HL-60 (cell line): ENCODE data around the gene PPP1R12C.

Experiments
- GABPA ChIP-seq: IDR thresholded peaks from 2 replicates; pipeline ENCODE4 v1.6.1; 2012; ENCODE audit warnings: low read depth
- POLR2AphosphoS5 ChIP-seq: IDR thresholded peaks from 2 replicates; pipeline ENCODE4 v1.6.1; 2012; ENCODE audit warnings: low read depth
- SPI1 ChIP-seq: IDR thresholded peaks from 2 replicates; pipeline ENCODE4 v1.6.1; 2012; ENCODE audit warnings: low read depth, mild to moderate bottlenecking, borderline replicate concordance
- TF ChIP-seq, protein P1 (sequence below): IDR thresholded peaks from one replicate; pipeline ENCODE4 v1.5.1; 2011; ENCODE audit warnings: low read length, control low read depth, inconsistent platforms; ENCODE audit not compliant: insufficient read depth

DNA sequence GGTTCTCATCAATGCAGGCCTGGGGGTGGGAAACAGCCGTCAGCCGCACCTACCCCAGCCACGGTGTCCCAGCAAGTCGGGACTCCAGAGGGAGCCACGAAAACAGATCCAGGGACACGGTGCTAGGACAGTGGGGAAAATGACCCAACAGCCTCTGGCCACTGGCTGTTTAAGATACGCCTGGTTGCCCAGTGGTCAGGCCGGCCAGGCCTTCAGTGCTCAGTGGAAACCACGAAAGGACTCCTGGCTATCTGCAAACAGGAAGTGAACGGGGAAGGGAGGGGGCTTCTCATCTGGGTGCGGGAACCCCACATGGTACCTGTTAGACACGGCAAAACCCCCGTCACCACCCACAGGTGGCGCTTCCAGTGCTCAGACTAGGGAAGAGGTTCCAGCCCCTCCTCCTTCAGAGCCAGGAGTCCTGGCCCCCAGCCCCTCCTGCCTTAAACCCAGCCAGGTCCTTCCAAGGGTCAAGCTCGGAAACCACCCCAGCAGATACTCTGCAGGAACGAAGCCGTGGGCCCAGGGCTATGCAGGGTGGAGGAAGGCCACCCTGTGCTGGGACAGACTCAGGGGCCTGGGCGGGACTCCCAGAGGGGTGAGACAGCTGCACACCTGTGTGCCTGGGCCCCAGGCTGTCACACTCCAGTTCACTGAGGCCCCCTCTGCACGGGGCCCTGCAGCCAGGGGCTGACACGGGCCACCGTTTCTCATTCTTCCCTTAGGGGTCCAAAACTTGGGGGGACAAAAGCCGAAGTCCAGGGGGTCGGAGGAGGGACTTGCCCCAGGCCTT, 4.5 kb downstream of the PPP1R12C start:
- TF ChIP-seq POLR2AphosphoS5 (no peak), SPI1 (no peak), GABPA (no peak)
- TF ChIP-seq, protein P1, sequence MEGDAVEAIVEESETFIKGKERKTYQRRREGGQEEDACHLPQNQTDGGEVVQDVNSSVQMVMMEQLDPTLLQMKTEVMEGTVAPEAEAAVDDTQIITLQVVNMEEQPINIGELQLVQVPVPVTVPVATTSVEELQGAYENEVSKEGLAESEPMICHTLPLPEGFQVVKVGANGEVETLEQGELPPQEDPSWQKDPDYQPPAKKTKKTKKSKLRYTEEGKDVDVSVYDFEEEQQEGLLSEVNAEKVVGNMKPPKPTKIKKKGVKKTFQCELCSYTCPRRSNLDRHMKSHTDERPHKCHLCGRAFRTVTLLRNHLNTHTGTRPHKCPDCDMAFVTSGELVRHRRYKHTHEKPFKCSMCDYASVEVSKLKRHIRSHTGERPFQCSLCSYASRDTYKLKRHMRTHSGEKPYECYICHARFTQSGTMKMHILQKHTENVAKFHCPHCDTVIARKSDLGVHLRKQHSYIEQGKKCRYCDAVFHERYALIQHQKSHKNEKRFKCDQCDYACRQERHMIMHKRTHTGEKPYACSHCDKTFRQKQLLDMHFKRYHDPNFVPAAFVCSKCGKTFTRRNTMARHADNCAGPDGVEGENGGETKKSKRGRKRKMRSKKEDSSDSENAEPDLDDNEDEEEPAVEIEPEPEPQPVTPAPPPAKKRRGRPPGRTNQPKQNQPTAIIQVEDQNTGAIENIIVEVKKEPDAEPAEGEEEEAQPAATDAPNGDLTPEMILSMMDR, result no peak
